Uterus (tissue), 4 donors: ENCODE measurements around the gene ZNF134. TPM values are rescaled to one million over a fixed set of nuclear protein-coding genes. Genes with fewer than 3 reads are reported as not detected.

Experiments
- DNase-seq, 2 donors: peaks; one replicate each; pipeline ENCODE4 v3.0.0-alpha.2; 2019 to 2020
- H3K27ac ChIP-seq, 2 donors: fragments of 200-600 bp; sonication (generic); 1 replicate in 1 of 2; 2 replicates in 1 of 2; pipeline ENCODE4 v1.5.1; 2016 to 2018
- H3K27me3 ChIP-seq, 2 donors: fragments of 200-600 bp; sonication (generic); one replicate each; pipeline ENCODE4 v1.5.1; 2018 to 2019; ENCODE audit warnings: control low read depth in 1 of 2
- H3K36me3 ChIP-seq, 2 donors: fragments of 200-600 bp; sonication (generic); one replicate each; pipeline ENCODE4 v1.5.1; 2019; ENCODE audit warnings: control low read depth in 1 of 2
- H3K4me1 ChIP-seq, 2 donors: fragments of 200-600 bp; sonication (generic); one replicate each; pipeline ENCODE4 v1.5.1; 2018 to 2019; ENCODE audit warnings: control low read depth in 1 of 2
- H3K4me3 ChIP-seq, 2 donors: fragments of 200-600 bp; sonication (generic); 1 replicate in 1 of 2; 2 replicates in 1 of 2; pipeline ENCODE4 v1.5.1; 2018 to 2019; ENCODE audit warnings: mild to moderate bottlenecking in 1 of 2
- H3K9me3 ChIP-seq, 2 donors: fragments of 200-600 bp; sonication (generic); one replicate each; pipeline ENCODE4 v1.5.1; 2019; ENCODE audit warnings: control low read depth in 1 of 2
- POLR2A ChIP-seq, 2 donors: fragments of 450-650 bp; IDR thresholded peaks; one replicate each; pipeline ENCODE4 v1.6.1; 2016; ENCODE audit warnings: antibody characterized with exemption in 2 of 2, mild to moderate bottlenecking in 1 of 2, moderate library complexity in 1 of 2
- intact Hi-C: fragments of 100-400 bp; cut with DNase I; formaldehyde crosslinking; loops from one replicate; pipeline ENCODE4 v1.15.1; 2023; ENCODE audit warnings: low total_unique reads
- total RNA-seq, 4 donors: library from RNA; depleted of rRNA in 3 of 4; stranded (reverse); fragments of >200 nt in 3 of 4; gene quantifications; one replicate each; pipeline versions ENCODE4 v1.1.0 to v1.2.4, GENCODE V29; 2014 to 2023
- TF ChIP-seq, protein P1 (sequence below), 4 experiments: fragments of 200-600 bp in 2 of 4; fragments of 450-650 bp in 2 of 4; sonication (generic) in 2 of 4; IDR thresholded peaks; one replicate each; pipeline ENCODE4 v1.5.1; 2016 to 2019; ENCODE audit warnings: antibody characterized with exemption in 4 of 4, mild to moderate bottlenecking in 2 of 4, moderate library complexity in 1 of 4
- donor health status: DM: yes; HTN: yes; CAD: no.

ZNF134 gene
- total RNA-seq, 4 donors from 2014 or later: 1.5 to 60.1 (median 16.5) TPM

DNA sequence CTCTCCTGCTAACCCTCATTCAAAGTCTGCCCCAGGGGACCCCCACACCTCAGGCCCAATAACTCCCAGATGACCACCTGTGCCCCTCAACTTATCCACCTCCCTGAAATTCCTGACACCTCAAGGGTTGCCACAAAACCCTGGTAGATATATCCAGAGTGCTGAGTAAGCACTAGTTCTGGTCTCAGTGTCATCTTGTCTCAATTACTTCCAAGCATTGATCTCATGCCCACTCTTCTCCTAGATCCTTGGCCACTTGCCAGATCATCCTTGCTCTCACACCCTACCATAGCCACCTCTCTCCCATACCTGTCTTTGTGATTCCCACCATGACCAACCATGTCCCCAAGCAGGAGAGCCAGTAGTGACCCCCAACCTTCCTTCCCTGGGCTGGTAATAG, 37.4 kb upstream of the ZNF134 start:
- H3K9me3 ChIP-seq: peaks cover 0 to 60% of the 10 kb centered on the region in 2 donors
- H3K27ac ChIP-seq: no peak overlapping the region
- no peaks in the 10 kb centered on the region for H3K4me1 ChIP-seq
- H3K27me3 ChIP-seq: no peaks in the 10 kb centered on the region
- no peaks in the 10 kb centered on the region for H3K36me3 ChIP-seq
- intact Hi-C loops: no loop called here
- TF ChIP-seq, protein P1, sequence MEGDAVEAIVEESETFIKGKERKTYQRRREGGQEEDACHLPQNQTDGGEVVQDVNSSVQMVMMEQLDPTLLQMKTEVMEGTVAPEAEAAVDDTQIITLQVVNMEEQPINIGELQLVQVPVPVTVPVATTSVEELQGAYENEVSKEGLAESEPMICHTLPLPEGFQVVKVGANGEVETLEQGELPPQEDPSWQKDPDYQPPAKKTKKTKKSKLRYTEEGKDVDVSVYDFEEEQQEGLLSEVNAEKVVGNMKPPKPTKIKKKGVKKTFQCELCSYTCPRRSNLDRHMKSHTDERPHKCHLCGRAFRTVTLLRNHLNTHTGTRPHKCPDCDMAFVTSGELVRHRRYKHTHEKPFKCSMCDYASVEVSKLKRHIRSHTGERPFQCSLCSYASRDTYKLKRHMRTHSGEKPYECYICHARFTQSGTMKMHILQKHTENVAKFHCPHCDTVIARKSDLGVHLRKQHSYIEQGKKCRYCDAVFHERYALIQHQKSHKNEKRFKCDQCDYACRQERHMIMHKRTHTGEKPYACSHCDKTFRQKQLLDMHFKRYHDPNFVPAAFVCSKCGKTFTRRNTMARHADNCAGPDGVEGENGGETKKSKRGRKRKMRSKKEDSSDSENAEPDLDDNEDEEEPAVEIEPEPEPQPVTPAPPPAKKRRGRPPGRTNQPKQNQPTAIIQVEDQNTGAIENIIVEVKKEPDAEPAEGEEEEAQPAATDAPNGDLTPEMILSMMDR (IDR thresholded peaks at IDR 0.05): no peak
- TF ChIP-seq POLR2A (IDR thresholded peaks at IDR 0.05): no peak
- no peak for DNase-seq
- no peak overlapping the region for H3K4me3 ChIP-seq

DNA sequence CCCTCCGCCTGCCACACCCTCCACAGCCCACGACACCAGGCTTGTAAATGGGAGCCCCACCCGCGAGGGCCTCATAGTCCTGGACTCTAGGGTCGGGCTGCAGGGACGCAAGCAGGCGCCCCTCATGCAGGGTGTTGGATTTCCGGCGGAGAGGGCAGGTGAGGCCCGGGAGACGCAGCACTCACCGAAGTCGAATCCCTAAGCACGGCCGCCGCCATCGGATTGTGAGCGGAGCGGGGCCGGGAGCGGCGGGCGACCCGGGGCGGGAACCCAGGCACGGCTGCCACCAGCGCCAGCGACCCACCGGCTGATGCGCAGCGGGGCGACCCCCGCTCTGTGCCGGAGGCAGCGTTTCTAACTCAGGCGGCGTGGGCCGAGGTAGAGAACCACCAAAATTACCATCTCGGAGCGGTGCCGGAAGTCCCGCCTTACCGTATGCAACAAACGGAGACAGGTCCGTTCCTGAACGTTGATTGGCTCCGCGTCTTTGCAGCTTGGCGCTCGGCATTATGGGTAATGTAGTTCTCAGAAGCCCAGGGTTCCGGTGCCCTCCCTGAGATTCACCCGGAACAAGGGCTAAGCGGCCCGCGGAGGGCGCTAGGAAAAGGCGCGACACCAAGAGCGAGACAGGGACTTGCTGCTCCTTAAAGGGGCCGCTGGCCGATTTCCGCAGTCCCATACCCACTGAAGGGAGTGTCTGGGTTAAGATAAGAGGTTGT, 35.4 kb upstream of the ZNF134 start, which contains the start of gene ZNF416:
TSS of gene ZNF416 (minus strand) at position 425 of the 719 bp plus-strand sequence. CDS start at position 218, 207 bp downstream.
- H3K4me1 ChIP-seq: no peaks in the 10 kb centered on the region
- H3K36me3 ChIP-seq: no peaks in the 10 kb centered on the region
- H3K27ac ChIP-seq: peak within 1 kb of the TSS; percentile 67 to 69
- peaks cover 0 to 41% of the 10 kb centered on the region in 2 donors for H3K9me3 ChIP-seq
- intact Hi-C loops: no loop called here
- peak within 1 kb of the TSS; percentile 81 to 94 for H3K4me3 ChIP-seq
- TF ChIP-seq POLR2A (IDR thresholded peaks at IDR 0.05): peak in 1 of 2 donors; percentile 37
- TF ChIP-seq, protein P1 (IDR thresholded peaks at IDR 0.05): peak in 2 of 4 experiments; percentile 7 to 45
- DNase-seq: peak; percentile 94 to 97
- no peaks in the 10 kb centered on the region for H3K27me3 ChIP-seq

DNA sequence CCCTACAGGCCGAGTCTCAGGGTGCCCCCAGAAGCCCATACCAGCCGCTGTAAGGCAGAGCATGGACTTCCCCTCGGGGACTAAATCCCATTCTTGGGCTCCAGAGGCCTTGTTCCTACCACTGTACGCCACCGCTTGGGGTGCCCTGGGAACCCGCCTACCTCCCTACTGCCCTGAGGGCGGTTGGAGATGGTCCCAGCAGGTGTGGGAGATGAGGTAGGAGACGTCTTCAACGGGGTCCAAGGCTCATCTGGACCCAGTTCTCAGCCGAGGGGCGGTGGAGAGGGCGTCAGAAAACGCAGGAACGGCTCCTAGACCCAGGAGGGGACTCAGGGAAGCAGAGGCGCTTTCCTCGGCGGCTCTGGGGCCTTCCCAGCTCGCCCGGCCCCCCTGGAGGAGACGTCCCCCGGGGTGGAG, 30.9 kb upstream of the ZNF134 start:
- H3K36me3 ChIP-seq: no peaks in the 10 kb centered on the region
- intact Hi-C loops: no loop called here
- H3K9me3 ChIP-seq: peaks cover 0 to 22% of the 10 kb centered on the region in 2 donors
- no peaks in the 10 kb centered on the region for H3K4me1 ChIP-seq
- TF ChIP-seq POLR2A (IDR thresholded peaks at IDR 0.05): no peak
- TF ChIP-seq, protein P1 (IDR thresholded peaks at IDR 0.05): no peak
- H3K27ac ChIP-seq: no peak overlapping the region
- no peaks in the 10 kb centered on the region for H3K27me3 ChIP-seq
- no peak for DNase-seq
- H3K4me3 ChIP-seq: peak overlapping the region in 1 of 2 donors; percentile 69

DNA sequence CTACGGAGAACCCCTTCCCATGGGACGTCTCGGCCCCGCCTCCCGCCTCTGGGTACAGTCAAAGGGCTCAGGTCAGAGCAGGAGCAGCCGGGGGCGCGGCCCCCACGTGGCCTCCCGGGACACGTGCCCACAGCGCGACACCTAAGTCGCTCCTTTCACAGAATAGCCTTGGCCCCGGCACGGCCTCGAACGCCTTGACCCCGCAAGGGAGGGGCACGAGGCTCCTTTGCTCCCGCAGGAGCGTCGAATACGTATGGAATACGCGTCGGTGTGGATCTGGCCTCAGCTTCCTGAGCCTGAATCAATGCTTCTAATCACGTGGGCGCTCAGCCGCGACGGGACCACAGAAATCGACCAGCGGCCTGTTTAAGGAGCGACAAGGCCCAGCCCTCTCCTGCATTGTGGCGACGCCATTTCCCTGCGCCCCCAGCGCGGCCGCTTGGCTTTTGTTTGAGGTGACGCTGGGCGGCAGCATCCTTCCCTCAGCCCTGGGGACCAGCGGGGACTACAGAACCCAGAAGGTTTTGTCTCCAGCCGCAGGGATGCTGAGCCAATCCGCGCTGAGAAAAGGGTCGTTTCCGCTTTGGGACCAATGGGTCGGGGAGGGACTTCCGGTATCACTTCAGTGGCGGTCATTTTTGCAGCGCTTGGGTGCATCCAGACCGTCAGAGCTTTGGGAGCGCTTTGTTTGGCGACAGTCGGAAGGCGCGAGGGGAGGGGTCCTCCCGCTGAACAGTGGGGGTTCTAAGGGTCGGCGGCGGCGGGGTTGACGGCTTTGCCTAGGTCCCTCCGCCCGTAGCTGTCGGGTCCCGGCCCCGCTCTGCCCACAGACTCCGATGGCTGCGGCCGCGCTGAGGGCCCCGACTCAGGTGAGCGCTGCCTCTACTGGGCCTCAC, 30.3 kb upstream of the ZNF134 start, which contains the start of gene ZIK1:
TSS of gene ZIK1 (plus strand) at position 625 of the 896 bp plus-strand sequence. CDS start at position 837, 212 bp downstream.
- DNase-seq: peak; percentile 84 to 88
- Histone ChIP-seq H3K36me3 (no peaks in the 10 kb centered on the region), H3K4me3 (peak within 1 kb of the TSS; percentile 58 to 69), H3K27ac (peak within 1 kb of the TSS in 1 of 2 donors; percentile 23), H3K27me3 (no peaks in the 10 kb centered on the region), H3K4me1 (no peaks in the 10 kb centered on the region), H3K9me3 (peaks cover 0 to 28% of the 10 kb centered on the region in 2 donors)
- intact Hi-C loops: no loop called here
- TF ChIP-seq, protein P1 (IDR thresholded peaks at IDR 0.05): peak in 1 of 4 experiments; percentile 14
- TF ChIP-seq POLR2A (IDR thresholded peaks at IDR 0.05): no peak
